HG02588 (cell line): ENCODE data around the gene ITGA7.

Experiments used
- ATAC-seq: cut with Tn5 transposase; IDR thresholded peaks from one replicate; pipeline ENCODE4 v1.9.1; 2021; ENCODE audit warnings: mild to moderate bottlenecking, moderate library complexity; ENCODE audit not compliant: unreplicated experiment

The ITGA7 gene

GRCh38 chr12:55704824-55705718 lies 2.6 kb downstream of the ITGA7 start:
- no peak for ATAC-seq

- ATAC-seq, result no peak
Measured at GRCh38 chr12:55703901-55704761, 3.6 kb downstream of the ITGA7 start.

GRCh38 chr12:55703288-55703687 lies 4.4 kb downstream of the ITGA7 start:
- ATAC-seq, result no peak

- ATAC-seq, result no peak
Measured at GRCh38 chr12:55702861-55703260, 4.8 kb downstream of the ITGA7 start.

- ATAC-seq, result no peak
Measured at GRCh38 chr12:55700255-55701018, 7.3 kb downstream of the ITGA7 start.

GRCh38 chr12:55699471-55700055 lies 8.1 kb downstream of the ITGA7 start:
- no peak for ATAC-seq

- no peak for ATAC-seq
Measured at GRCh38 chr12:55698965-55699364, 8.7 kb downstream of the ITGA7 start.

GRCh38 chr12:55698241-55698955 lies 9.3 kb downstream of the ITGA7 start:
- no peak for ATAC-seq

GRCh38 chr12:55697686-55698085 lies 10.0 kb downstream of the ITGA7 start:
- no peak for ATAC-seq

GRCh38 chr12:55696796-55697462 lies 10.8 kb downstream of the ITGA7 start:
- ATAC-seq, result no peak

- ATAC-seq, result no peak
Measured at GRCh38 chr12:55696141-55696540, 11.6 kb downstream of the ITGA7 start.

GRCh38 chr12:55695349-55695748 lies 12.4 kb downstream of the ITGA7 start:
- ATAC-seq, result no peak

- ATAC-seq, result no peak
Measured at GRCh38 chr12:55694651-55695050, 13.1 kb downstream of the ITGA7 start.

- no peak for ATAC-seq
Measured at GRCh38 chr12:55694188-55694515, 13.6 kb downstream of the ITGA7 start.

- ATAC-seq, result no peak
Measured at GRCh38 chr12:55693323-55694187, 14.1 kb downstream of the ITGA7 start.

GRCh38 chr12:55692631-55693322 lies 14.9 kb downstream of the ITGA7 start:
- no peak for ATAC-seq

GRCh38 chr12:55688716-55689655 lies 18.7 kb downstream of the ITGA7 start:
- ATAC-seq, result no peak
